Fibroblast of lung (primary cell): ENCODE data around the gene TUNAR. TPM values are rescaled to one million over a fixed set of nuclear protein-coding genes. Genes with fewer than 3 reads are reported as not detected.
"Not testable (repeated sequence)": the region's sequence is repeated elsewhere in the genome, so short reads cannot be mapped to it uniquely, and the experiment has no call there.

ENCODE experiments used
- DNase-seq, 2 donors: peaks; one replicate each; pipeline versions ENCODE4 v3.0.0 to v3.0.0-alpha.2; 2010; ENCODE audit warnings: low read depth in 2 of 2
- H2AFZ ChIP-seq: 2 replicates; pipeline ENCODE4 v1.5.1; 2012; ENCODE audit warnings: low read length, control low read depth, inconsistent platforms
- H3K27ac ChIP-seq: 2 replicates; pipeline ENCODE4 v1.5.1; 2011; ENCODE audit warnings: low read length, control low read depth; ENCODE audit not compliant: insufficient read depth
- H3K27me3 ChIP-seq: 2 replicates; pipeline ENCODE4 v1.5.1; 2011; ENCODE audit warnings: mild to moderate bottlenecking, low read length; ENCODE audit not compliant: control insufficient read depth, insufficient read depth
- H3K36me3 ChIP-seq: 2 replicates; pipeline ENCODE4 v1.5.1; 2011; ENCODE audit warnings: low read length; ENCODE audit not compliant: control insufficient read depth, insufficient read depth
- H3K4me1 ChIP-seq: 2 replicates; pipeline ENCODE4 v1.5.1; 2011; ENCODE audit warnings: low read length; ENCODE audit not compliant: control insufficient read depth, insufficient read depth; ENCODE audit errors: extremely low read depth
- H3K4me2 ChIP-seq: 2 replicates; pipeline ENCODE4 v1.5.1; 2011; ENCODE audit warnings: low read length, control low read depth; ENCODE audit not compliant: insufficient read depth; ENCODE audit errors: extremely low read depth
- H3K4me3 ChIP-seq, 4 experiments: fragments of 200-600 bp in 1 of 4; sonication (generic) in 1 of 4; replicated peaks in 1 of 4; 2 replicates each; pipeline ENCODE4 v1.5.1; 2011 to 2016; ENCODE audit warnings: low read length in 4 of 4, low read depth in 3 of 4, mild to moderate bottlenecking in 3 of 4, control low read depth in 2 of 4, inconsistent platforms in 1 of 4, mixed read lengths in 1 of 4; ENCODE audit not compliant: insufficient read depth in 1 of 4; ENCODE audit errors: control extremely low read depth in 1 of 4
- H3K79me2 ChIP-seq: 2 replicates; pipeline ENCODE4 v1.5.1; 2012; ENCODE audit warnings: mild to moderate bottlenecking, low read length, inconsistent platforms; ENCODE audit not compliant: control insufficient read depth, insufficient read depth
- H3K9ac ChIP-seq: 2 replicates; pipeline ENCODE4 v1.5.1; 2011; ENCODE audit warnings: mild to moderate bottlenecking, low read length, control low read depth; ENCODE audit not compliant: insufficient read depth
- H3K9me3 ChIP-seq: 2 replicates; pipeline ENCODE4 v1.5.1; 2012; ENCODE audit warnings: low read depth, low read length; ENCODE audit not compliant: control insufficient read depth, insufficient read depth
- H4K20me1 ChIP-seq: 2 replicates; pipeline ENCODE4 v1.5.1; 2011; ENCODE audit warnings: low read length; ENCODE audit not compliant: control insufficient read depth, insufficient read depth; ENCODE audit errors: extremely low read depth
- EZH2 ChIP-seq: IDR thresholded peaks from 2 replicates; pipeline ENCODE4 v1.5.1; 2012; ENCODE audit warnings: low read length, control low read depth, mild to moderate bottlenecking; ENCODE audit errors: missing control alignments
- polyA plus RNA-seq, 2 donors: library from polyadenylated mRNA; depleted of rRNA in 1 of 2; stranded (reverse) in 1 of 2; unstranded in 1 of 2; fragments of >200 nt; gene quantifications; 2 replicates each; pipeline ENCODE4 v1.2.1, GENCODE V29; 2011 to 2012; ENCODE audit warnings: missing spikeins in 1 of 2
- total RNA-seq: library from RNA; depleted of rRNA; stranded (reverse); fragments of >200 nt; gene quantifications from 2 replicates; pipeline ENCODE4 v1.2.1, GENCODE V29; 2014
- TF ChIP-seq, protein P1 (sequence below), 2 donors: IDR thresholded peaks in 1 of 2; conservative IDR thresholded peaks in 1 of 2; 1 replicate in 1 of 2; 2 replicates in 1 of 2; pipeline ENCODE4 v1.5.1; 2011 to 2012; ENCODE audit warnings: low read length in 2 of 2, control low read depth in 1 of 2, inconsistent platforms in 1 of 2, low read depth in 1 of 2, mild to moderate bottlenecking in 1 of 2

Gene TUNAR
- total and polyA plus RNA-seq, 2 donors (not counting 1 experiment from before 2014, with no cell fraction given), result not detected

- Histone ChIP-seq H3K27me3 (no peaks in the 10 kb centered on the region), H3K4me3 (no peak overlapping the region), H3K4me2 (no peak overlapping the region), H3K9me3 (no peaks in the 10 kb centered on the region), H2AFZ (no peak overlapping the region), H3K27ac (no peak overlapping the region), H3K4me1 (no peaks in the 10 kb centered on the region), H3K36me3 (no peaks in the 10 kb centered on the region), H4K20me1 (no peaks in the 10 kb centered on the region), H3K79me2 (no peaks in the 10 kb centered on the region), H3K9ac (no peak overlapping the region)
- DNase-seq, result no peak
- TF ChIP-seq, protein P1, sequence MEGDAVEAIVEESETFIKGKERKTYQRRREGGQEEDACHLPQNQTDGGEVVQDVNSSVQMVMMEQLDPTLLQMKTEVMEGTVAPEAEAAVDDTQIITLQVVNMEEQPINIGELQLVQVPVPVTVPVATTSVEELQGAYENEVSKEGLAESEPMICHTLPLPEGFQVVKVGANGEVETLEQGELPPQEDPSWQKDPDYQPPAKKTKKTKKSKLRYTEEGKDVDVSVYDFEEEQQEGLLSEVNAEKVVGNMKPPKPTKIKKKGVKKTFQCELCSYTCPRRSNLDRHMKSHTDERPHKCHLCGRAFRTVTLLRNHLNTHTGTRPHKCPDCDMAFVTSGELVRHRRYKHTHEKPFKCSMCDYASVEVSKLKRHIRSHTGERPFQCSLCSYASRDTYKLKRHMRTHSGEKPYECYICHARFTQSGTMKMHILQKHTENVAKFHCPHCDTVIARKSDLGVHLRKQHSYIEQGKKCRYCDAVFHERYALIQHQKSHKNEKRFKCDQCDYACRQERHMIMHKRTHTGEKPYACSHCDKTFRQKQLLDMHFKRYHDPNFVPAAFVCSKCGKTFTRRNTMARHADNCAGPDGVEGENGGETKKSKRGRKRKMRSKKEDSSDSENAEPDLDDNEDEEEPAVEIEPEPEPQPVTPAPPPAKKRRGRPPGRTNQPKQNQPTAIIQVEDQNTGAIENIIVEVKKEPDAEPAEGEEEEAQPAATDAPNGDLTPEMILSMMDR (conservative IDR thresholded peaks at IDR 0.05 in 1 of 2, IDR thresholded peaks at IDR 0.05 in 1 of 2; ENCODE audit: low read depth in 1 of 2, low read length in 2 of 2), result no peak
- TF ChIP-seq EZH2, result no peak
Observed at GRCh38 chr14:95961481-95961880, 84.8 kb downstream of the TUNAR start.

GRCh38 chr14:95964901-95965300, 88.3 kb downstream of the TUNAR start:
- H3K79me2 ChIP-seq, result no peaks in the 10 kb centered on the region
- H3K9ac ChIP-seq, result no peak overlapping the region
- TF ChIP-seq, protein P1 (conservative IDR thresholded peaks at IDR 0.05 in 1 of 2, IDR thresholded peaks at IDR 0.05 in 1 of 2; ENCODE audit: low read depth in 1 of 2, low read length in 2 of 2), result no peak
- TF ChIP-seq EZH2, result no peak
- H3K27me3 ChIP-seq, result no peaks in the 10 kb centered on the region
- H3K4me3 ChIP-seq, result no peak overlapping the region
- no peak for DNase-seq
- no peak overlapping the region for H2AFZ ChIP-seq
- no peaks in the 10 kb centered on the region for H3K36me3 ChIP-seq
- H3K4me2 ChIP-seq, result no peak overlapping the region
- no peaks in the 10 kb centered on the region for H3K4me1 ChIP-seq
- no peak overlapping the region for H3K27ac ChIP-seq
- no peaks in the 10 kb centered on the region for H4K20me1 ChIP-seq
- no peaks in the 10 kb centered on the region for H3K9me3 ChIP-seq

- H3K27me3 ChIP-seq, H3K36me3 ChIP-seq, H4K20me1 ChIP-seq, H3K4me1 ChIP-seq, H3K4me2 ChIP-seq, H3K9ac ChIP-seq, H2AFZ ChIP-seq, H3K9me3 ChIP-seq, H3K27ac ChIP-seq, DNase-seq, H3K4me3 ChIP-seq, H3K79me2 ChIP-seq: not testable (repeated sequence)
Observed at GRCh38 chr14:95968048-95968447, 91.4 kb downstream of the TUNAR start.

Other genes starting within 250 kb of the TUNAR start
- gene TCL1B, start 190.4 kb upstream of the TUNAR start, total RNA-seq, result not detected in 2 replicates
- not detected in 2 replicates for gene TCL1B, start 190.4 kb upstream of the TUNAR start, polyA plus RNA-seq
- gene TCL1A, start 162.7 kb upstream of the TUNAR start, total RNA-seq, result not detected in 2 replicates
- not detected in 2 replicates for gene TCL1A, start 162.7 kb upstream of the TUNAR start, polyA plus RNA-seq
- 41.1 and 48.6 TPM in 2 replicates for gene C14orf132, start 162.5 kb downstream of the TUNAR start, total RNA-seq
- 12.1 and 20.6 TPM in 2 replicates for gene C14orf132, start 162.5 kb downstream of the TUNAR start, polyA plus RNA-seq